ENCODE measurements around the gene CAMK1D.

DNA sequence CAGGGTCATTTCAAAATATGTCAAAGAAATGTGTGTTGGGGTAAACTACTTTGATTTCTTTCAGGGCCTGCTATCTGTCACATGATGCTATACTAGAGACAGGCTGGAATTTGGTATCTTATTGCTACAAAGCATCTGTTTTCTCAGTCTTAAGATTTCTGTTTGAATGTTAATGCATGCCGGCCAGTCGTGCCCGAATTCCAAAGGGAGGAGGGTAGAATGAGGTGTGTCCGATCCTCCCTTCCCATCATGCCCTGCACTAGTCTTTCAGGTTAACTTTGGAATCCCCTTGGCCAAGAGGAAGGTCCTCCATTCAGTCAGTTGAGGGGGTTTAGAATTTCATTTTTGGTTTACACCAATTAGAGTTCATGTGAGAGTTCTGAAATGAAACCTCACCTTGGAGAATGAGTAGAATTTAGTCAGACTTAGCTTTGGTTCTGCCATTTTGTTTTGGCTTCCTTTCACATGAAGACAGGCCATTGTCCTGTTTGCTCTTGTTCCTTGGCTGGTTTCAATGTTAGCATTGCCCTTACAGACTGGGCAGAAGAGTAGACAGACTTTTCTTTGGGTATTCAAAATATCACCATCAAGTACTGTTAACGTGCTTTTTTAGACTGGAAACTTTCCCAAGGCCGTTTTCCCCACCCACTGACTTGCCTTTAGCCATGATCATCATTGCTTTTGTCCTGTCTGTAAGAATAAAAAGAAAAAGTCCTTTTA is 95.8 kb downstream of the CAMK1D start:
- TF ChIP-seq, protein P1, sequence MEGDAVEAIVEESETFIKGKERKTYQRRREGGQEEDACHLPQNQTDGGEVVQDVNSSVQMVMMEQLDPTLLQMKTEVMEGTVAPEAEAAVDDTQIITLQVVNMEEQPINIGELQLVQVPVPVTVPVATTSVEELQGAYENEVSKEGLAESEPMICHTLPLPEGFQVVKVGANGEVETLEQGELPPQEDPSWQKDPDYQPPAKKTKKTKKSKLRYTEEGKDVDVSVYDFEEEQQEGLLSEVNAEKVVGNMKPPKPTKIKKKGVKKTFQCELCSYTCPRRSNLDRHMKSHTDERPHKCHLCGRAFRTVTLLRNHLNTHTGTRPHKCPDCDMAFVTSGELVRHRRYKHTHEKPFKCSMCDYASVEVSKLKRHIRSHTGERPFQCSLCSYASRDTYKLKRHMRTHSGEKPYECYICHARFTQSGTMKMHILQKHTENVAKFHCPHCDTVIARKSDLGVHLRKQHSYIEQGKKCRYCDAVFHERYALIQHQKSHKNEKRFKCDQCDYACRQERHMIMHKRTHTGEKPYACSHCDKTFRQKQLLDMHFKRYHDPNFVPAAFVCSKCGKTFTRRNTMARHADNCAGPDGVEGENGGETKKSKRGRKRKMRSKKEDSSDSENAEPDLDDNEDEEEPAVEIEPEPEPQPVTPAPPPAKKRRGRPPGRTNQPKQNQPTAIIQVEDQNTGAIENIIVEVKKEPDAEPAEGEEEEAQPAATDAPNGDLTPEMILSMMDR (IDR thresholded peaks at IDR 0.05), result no peak
- TF ChIP-seq POLR2A (IDR thresholded peaks at IDR 0.05) (no peak), POLR2AphosphoS5 (IDR thresholded peaks at IDR 0.05) (no peak), EP300 (IDR thresholded peaks at IDR 0.05) (no peak)

Data from stomach (tissue), 4 donors.